CD4-positive, alpha-beta T cell treated with Interleukin-21 for 1 hour (primary cell): Measurements from ENCODE around the gene ARPC1B.
"Not testable (repeated sequence)": the region's sequence is repeated elsewhere in the genome, so short reads cannot be mapped to it uniquely, and the experiment has no call there.

Source experiments
- DNase-seq: peaks from one replicate; pipeline ENCODE4 v3.0.0-alpha.2; 2020

Gene ARPC1B

GRCh38 chr7:99418260-99418659 lies 43.7 kb downstream of the ARPC1B start:
- no peak for DNase-seq

DNA sequence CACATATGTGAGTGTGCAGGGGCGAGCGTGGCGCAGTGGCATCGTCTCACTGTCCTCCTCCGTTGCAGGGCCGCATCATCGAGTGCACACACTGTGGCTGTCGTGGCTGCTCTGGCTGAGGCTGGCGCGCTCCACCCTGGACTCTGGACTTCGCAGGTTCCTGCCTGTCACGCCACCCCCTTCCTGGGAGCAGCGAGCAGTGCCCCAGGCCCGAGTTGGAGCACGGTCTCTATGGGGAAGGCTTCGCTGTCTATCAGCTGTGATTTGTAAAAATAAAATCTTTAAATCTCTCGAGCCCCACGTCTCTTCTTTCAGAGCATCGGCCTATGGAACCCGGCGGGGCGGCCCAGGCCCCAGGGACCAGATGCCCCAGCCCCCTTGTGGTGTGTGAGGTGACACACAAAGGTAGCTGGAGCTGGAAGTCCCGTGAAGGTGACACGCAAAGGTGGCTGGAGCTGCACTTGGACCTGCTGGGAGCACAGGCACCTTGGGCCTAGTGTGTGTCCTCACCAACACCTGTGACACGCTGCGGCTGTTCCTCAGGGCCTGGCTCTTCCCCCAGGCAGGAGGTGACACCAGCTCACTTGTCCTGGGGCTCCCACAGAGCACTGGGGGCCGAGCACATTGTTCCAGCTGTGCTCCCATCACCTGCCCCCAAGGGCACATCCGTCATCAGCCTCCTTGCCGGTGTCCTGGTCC lies 44.9 kb downstream of the ARPC1B start:
- DNase-seq: no peak

- DNase-seq: no peak
These were observed 45.7 kb downstream of the ARPC1B start for GRCh38 chr7:99420213-99420612.

DNA sequence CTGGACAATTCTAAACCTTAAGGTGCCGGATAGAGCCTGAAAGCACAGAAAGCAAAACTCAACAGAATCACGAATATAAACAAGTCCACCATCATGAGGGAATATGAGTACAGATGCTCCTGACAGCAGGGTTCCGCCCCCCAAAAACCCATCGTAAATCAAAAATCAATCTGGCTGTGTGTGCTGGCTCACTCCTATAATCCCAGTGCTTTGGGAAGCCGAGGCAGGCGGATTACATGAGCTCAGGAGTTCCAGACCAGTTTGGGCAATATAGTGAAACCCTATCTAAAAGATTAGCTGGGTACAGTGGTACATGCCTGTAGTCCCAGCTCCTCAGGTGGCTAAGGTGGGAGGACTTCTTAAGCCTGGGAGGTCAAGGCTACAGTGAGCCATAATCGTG lies 46.5 kb downstream of the ARPC1B start:
- no peak for DNase-seq

- no peak for DNase-seq
These were observed 47.7 kb downstream of the ARPC1B start for GRCh38 chr7:99422186-99422585.

DNA sequence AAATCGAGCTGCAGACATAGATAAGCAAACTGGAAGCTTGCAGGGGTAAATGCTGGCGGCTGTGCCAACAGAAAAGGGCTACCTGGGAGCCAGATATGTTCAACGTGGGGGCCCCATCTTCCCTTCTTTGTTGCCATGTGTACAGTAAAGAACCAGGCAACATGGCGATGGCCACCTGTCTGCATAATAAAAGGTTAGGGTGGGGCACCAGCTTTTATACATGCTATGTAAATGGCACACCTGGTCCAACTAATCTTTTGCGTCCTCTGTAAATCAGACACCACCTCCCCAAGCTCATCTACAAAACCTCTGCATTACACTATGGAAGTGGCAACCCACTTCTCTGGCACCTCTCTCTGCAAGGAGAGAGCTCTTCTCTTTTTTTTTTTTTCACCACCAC lies 48.1 kb downstream of the ARPC1B start:
- DNase-seq: no peak

DNA sequence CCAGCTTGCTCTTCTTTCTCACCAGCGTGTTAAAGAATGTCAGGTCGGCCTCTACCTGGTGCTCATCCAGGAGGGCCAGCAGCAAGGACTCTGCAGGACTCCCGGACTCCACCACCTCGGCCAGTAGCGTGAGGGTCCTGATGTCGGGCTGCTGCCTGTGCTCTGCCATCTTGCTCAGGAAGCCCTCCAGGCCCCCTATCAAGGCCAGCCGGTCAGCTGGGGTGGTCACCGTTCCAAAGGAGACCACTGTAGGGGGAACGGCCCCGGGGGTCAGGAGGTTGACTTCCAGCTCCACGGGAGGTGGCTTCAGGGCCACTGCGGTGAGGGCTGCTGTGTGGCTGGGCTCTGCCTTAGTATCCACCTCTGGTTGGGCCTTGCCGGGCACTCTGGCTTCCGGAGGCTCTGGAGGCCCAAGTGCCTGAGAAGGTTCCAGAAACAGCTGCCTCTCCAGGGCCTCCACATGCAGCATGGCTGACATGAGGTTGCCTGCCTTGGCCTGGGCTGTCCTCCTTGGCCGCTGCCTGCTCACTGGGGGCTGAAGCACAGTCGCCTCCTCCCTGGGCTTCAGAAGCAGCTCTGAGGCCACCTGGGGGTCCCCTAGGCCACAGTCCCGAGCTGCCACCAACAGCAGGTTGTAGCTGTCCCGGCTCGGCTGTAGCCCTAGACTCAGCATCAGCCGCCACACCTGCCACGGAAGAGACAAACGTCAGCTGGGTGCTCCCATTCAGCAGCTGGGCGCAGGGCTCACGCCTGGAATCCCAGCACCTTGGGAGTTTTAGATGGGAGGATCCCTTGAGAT lies 50.6 kb downstream of the ARPC1B start:
- DNase-seq: no peak

DNA sequence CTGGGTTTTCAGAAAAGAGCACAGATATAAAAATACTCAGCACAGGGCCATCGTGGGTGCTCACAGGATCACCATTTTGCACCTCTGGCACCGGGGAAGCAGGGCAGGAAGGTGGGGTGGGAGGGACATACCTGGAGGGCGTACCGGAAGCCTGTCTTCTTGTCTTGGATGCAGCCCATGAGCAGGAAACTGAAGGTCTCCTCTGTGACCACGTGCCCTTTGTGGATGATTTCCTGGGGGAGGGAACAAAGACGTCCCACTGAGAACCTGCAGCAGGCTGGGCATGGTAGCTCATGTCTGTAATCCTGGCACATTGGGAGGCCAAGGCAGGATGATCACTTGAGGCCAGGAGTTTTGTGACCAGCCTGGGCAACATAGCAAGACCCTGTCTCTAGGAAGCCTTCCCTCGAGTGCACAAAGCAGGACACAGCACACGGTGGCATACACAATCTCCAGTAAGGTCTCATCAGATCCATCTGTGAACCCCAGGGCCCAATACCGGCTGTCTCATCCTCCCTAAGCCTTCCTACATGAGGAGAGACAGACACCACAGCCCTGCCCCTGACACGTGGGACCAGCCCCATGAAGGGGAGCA lies 54.5 kb downstream of the ARPC1B start:
- DNase-seq: no peak

DNA sequence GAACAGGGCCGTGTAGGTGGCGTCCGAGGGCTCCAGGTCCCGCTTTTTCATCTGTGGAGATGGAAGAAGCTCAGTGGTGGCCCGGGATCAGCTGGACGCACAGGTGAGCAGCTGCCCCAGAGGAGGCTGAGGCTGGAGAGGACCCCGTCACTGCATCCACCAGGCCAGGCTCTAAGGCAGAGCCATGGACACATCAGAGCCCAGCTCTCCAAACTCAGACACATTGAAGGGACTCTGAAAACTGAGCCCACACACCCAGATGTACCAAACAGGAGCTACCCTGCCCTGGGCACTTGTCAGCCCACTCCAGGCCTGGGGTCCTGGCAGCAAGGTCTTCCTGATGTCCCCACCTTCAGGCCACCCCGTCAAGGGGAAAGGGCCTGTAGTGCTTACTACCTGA lies 55.2 kb downstream of the ARPC1B start:
- DNase-seq: no peak

GRCh38 chr7:99431756-99432540 lies 57.4 kb downstream of the ARPC1B start:
- DNase-seq: not testable (repeated sequence)

- DNase-seq: no peak
These were observed 58.6 kb downstream of the ARPC1B start for GRCh38 chr7:99433158-99433557.

DNA sequence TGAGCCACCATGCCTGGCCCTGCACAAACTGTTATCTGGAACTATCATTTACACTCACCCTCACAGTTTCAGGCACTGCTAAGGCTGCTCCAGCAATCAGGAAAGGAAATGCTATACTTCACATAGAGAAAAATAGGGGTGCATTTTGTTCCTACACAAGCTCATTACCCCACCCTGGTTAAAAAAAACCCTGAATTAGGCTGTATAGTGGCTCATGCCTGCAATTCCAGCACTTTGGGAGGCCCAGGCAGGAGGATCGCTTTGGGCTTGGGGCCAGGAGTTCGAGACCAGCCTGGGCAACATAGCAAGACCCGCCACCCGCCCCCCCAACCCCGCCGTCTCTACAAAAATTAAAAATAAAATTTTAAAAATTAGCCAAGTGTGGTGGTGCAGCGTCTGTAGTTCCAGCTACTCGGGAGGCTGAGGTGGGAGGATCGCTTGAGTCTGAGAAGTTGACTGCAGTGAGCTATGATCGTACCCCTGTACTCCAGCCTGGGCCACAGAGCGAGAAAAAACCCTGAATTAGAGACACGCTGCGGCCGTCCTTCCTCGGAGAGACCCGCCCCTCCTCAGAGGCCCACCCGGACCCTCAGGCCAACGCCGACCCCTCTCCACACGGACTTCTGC lies 63.5 kb downstream of the ARPC1B start:
- no peak for DNase-seq

DNA sequence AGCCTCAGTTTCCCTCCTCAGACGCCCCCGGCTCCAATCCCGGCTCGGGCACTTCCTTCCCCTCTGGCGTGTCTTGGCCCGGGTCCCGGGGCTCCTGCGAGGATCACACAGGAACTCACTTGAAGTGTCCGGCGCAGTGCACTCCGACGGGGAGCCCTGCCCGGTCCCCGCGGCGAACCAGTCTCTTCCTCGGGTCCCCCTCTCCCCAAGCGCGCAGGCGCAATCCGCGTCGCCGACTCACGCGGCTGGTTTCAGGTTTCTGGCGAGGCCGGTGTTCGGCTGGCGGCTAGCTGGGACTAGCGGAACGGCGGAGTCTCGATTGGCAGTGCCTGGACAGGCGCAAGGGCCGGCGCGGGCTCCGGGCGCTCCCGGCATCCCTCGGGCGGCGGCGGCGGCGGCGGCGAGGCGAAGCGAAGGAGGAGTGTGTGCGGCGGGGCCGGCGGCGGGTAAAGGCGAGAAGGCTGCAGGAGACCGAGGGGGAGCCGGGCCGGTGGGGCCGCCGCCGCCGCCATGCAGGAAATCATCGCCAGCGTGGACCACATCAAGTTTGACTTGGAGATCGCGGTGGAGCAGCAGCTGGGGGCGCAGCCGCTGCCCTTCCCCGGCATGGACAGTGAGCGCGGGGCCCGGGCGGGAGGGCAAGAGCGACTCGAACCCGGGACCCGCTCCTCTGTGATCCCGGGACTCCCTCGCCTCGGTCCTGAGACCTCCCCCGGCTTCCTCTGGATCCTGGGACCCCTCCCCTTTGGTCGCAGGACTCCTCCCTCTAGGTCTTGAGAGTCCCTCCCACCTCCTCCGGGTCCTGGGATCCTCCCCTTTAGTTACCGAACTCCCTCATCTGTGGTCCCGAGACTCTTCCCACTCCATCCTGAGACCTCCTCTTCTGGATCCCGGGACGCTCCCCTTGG lies 64.3 kb downstream of the ARPC1B start, which contains the start of the genes CPSF4 and PTCD1:
CPSF4 (plus strand) TSS at position 371 of the 908 bp plus-strand sequence; CDS start at position 511, 140 bp downstream.
PTCD1 (minus strand) TSS at position 226 of the 908 bp plus-strand sequence. CDS start 3,556 bp downstream, outside the sequence.
- peak; percentile 92 for DNase-seq

DNA sequence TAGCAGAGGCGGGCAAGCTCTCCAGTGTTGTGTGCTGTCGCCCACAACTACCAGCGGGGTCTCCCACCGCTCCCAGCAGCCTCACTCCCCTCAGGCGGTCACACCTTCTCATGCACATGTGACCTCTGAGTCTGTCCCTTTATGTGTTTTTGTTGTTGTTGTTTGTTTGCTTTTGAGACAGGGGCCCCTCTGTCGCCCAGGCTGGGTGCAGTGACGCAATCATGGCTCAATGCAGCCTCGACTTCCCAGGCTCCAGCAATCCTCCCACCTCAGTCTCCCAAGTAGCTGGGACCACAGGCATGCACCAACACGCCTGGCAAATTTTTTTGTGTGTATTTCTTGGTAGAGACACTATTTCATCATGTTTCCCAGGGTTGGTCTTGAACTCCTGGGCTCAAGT lies 65.7 kb downstream of the ARPC1B start:
- no peak for DNase-seq
